AG09309 (cell line): ENCODE data around the gene UPK3A.
A peak's percentile ranks its signal among the peaks of the same experiment; 100 is the strongest.
"Not testable (repeated sequence)": the region's sequence is repeated elsewhere in the genome, so short reads cannot be mapped to it uniquely, and the experiment has no call there.

Experiments used
- DNase-seq: peaks from one replicate; pipeline ENCODE4 v3.0.0-alpha.2; 2010; ENCODE audit warnings: low read depth
- H3K4me3 ChIP-seq: 2 replicates; pipeline ENCODE4 v1.5.1; 2011; ENCODE audit warnings: mild to moderate bottlenecking, low read depth, low read length, moderate library complexity; ENCODE audit not compliant: control insufficient read depth
- CTCF ChIP-seq: IDR thresholded peaks from 2 replicates; pipeline ENCODE4 v1.5.1; 2011; ENCODE audit warnings: mild to moderate bottlenecking, low read depth, low read length, inconsistent platforms; ENCODE audit not compliant: insufficient read depth, control insufficient read depth; ENCODE audit errors: missing control alignments

Gene UPK3A

DNA sequence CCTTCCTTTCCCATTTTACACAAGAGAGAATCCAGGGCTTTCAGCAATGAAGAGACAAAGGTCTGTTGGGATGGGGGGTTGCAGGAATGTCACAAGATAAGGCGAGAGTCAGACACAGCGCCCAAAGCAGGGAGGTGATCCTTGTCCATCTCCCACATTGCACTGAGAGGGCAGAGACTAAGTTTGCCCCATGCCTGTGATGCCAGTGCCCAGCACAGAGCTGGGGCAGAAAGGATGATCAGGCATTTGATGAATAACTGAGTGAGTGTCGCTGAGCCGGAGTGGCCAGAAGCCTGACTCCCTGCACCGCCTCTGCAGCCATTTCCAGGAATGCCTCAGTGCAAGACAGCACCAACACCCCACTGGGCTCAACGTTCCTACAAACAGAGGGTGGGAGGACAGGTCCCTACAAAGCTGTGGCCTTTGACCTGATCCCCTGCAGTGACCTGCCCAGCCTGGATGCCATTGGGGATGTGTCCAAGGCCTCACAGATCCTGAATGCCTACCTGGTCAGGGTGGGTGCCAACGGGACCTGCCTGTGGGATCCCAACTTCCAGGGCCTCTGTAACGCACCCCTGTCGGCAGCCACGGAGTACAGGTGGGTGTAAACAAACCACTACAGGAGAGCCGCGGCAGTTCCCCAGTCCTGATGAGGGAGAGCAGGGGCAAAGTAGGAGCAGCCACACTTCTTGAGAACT is 2.3 kb downstream of the UPK3A start:
- H3K4me3 ChIP-seq: no peak overlapping the region
- DNase-seq: no peak
- TF ChIP-seq CTCF: no peak

DNA sequence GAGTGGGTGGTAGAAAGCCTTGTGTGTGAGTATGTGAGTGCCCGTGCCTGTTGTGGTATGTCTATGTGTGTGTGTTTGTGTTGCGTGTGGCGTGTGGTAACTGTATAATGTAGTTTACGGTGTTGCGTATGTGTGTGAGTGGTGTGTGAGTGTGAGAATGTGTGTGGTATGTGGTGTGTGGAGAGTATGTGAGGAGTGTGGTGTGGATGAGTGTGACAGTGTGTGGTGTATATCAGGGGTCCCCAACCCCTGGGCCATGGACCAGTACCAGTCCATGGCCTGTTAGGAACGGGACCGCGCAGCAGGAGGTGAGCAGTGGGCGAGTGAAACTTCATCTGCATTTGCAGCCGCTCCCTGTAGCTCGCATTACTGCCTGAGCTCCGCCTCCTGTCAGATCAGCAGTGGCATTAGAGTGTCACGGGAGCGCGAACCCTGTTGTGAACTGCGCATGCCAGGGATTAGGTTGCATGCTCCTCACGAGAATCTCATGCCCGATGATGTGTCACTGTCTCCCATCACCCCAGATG is 5.7 kb downstream of the UPK3A start:
- TF ChIP-seq CTCF: no peak
- DNase-seq: peak; percentile 40
- H3K4me3 ChIP-seq: no peak overlapping the region

- H3K4me3 ChIP-seq: no peak overlapping the region
- no peak for DNase-seq
- TF ChIP-seq CTCF: no peak
Measured at GRCh38 chr22:45291061-45291930, 6.5 kb downstream of the UPK3A start.

- DNase-seq: no peak
- no peak for TF ChIP-seq CTCF
- H3K4me3 ChIP-seq: no peak overlapping the region
Measured at GRCh38 chr22:45291931-45292290, 7.2 kb downstream of the UPK3A start.

- no peak for DNase-seq
- no peak overlapping the region for H3K4me3 ChIP-seq
- TF ChIP-seq CTCF: no peak
Measured at GRCh38 chr22:45292731-45293442, 8.1 kb downstream of the UPK3A start.

DNA sequence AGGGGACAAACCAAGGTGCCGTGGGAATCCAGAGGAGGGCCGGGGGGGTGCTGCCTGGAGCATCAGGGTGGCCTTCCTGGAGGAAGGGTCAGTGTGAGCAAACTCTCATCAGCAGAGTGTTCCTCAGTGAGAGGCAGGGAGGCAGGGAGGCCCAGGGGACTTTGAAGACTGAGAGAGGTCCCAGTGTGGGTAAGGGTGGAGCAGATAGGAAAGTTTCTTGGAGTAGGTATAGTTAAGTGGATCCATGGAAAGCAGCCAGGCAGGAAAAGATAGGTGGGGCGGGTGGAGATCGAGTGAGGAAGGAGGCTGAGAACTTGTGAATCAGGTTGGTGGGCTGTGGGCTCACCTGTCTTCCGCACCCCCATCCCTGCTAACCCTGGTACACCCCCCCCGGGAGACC is 9.3 kb downstream of the UPK3A start:
- no peak for TF ChIP-seq CTCF
- DNase-seq: no peak
- no peak overlapping the region for H3K4me3 ChIP-seq

- H3K4me3 ChIP-seq, DNase-seq: not testable (repeated sequence)
Measured at GRCh38 chr22:45295004-45295403, 10.3 kb downstream of the UPK3A start.
